Cardiac fibroblast (primary cell): ENCODE measurements around the gene OR4D9.

Source experiments
- DNase-seq, 2 donors: peaks; one replicate each; pipeline versions ENCODE4 v3.0.0 to v3.0.0-alpha.2; 2010; ENCODE audit warnings: low read depth in 2 of 2
- H3K4me3 ChIP-seq, 2 donors: replicated peaks in 1 of 2; 1 replicate in 1 of 2; 2 replicates in 1 of 2; pipeline ENCODE4 v1.5.1; 2011; ENCODE audit warnings: low read depth in 2 of 2, low read length in 2 of 2, mild to moderate bottlenecking in 2 of 2, moderate library complexity in 1 of 2
- TF ChIP-seq, protein P1 (sequence below): IDR thresholded peaks from one replicate; pipeline ENCODE4 v1.5.1; 2011; ENCODE audit warnings: low read depth, mild to moderate bottlenecking, low read length, inconsistent platforms

The OR4D9 gene

DNA sequence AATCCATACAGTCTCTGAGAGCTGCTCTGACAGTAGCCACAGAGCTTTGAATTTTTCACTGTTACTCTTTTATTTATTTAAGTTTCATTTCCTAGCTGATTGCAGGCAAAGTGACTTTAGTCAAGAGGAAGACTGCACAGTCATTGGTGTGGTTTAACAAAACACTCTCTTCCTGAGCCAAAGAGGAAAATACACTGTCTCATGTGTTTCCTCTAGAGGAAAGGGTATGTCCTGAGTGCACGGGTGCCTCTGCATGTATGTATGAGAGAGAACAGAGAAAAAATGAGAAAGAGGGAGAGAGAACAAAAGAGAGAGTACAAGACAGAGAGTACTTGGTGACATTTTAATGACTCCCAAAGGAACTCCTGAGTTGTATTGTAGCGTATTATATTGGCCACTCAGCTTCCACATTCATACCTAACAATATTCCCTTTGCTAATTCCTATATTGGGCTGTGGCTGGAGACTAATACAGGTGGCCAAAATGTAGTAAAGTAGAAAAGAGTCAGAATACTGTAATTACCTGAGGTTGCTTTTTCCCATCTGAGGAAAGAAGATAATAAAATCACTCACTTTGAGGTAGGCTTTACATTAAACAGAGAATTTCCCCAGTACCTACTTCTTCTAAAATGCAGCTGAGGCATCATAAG, at the start of gene OR4D9:
Gene OR4D9 (plus strand): TSS at position 599 of the 649 bp plus-strand sequence. CDS start 3,374 bp downstream, outside the sequence.
- no peak within 1 kb of the TSS for H3K4me3 ChIP-seq
- TF ChIP-seq, protein P1, sequence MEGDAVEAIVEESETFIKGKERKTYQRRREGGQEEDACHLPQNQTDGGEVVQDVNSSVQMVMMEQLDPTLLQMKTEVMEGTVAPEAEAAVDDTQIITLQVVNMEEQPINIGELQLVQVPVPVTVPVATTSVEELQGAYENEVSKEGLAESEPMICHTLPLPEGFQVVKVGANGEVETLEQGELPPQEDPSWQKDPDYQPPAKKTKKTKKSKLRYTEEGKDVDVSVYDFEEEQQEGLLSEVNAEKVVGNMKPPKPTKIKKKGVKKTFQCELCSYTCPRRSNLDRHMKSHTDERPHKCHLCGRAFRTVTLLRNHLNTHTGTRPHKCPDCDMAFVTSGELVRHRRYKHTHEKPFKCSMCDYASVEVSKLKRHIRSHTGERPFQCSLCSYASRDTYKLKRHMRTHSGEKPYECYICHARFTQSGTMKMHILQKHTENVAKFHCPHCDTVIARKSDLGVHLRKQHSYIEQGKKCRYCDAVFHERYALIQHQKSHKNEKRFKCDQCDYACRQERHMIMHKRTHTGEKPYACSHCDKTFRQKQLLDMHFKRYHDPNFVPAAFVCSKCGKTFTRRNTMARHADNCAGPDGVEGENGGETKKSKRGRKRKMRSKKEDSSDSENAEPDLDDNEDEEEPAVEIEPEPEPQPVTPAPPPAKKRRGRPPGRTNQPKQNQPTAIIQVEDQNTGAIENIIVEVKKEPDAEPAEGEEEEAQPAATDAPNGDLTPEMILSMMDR = no peak
- peak; percentile 3 for DNase-seq

DNA sequence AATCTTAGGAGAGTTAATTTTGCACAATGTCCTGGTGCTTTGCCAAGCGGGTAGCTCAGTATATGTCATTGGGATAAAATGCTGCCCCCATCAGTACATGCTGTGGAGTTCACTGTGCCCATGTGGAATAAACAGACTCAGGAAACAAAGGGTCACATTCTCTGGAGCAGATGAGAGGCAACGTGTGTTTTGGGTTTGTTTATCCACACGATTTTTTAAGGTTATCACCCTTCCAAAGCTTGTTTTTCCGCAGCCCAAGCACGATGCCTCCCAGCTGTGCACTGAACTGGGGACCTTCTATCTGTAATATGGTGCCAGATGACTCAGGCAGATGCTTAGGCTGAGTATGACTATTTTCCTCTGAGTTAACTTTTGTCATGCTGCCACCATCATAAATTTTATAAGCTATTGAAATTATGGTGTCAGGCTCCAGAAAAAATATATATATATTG, 48.1 kb upstream of the OR4D9 start:
- TF ChIP-seq, protein P1 = no peak
- peak; percentile 22 to 31 for DNase-seq
- no peak overlapping the region for H3K4me3 ChIP-seq

DNA sequence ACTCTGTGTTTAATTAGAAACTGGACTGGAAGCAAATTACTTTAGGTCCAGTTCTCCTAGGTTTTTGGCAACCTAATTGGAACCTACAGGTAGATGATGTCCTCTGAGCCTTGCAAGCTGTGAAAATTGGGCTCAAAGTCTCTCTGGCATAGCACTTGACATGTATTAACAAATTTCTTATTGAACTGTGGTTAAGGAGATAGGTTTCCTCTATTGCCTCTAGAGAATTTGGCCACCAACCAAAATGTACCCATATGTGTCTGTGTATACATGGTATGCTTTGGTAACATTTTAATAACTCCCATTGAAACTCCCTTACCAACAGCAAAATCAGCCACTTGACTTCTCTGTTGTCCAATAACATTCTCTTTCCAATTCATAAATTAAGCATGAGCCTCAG, 38.3 kb upstream of the OR4D9 start, which contains the start of gene OR4D10:
Gene OR4D10 (plus strand): TSS at position 301 of the 400 bp plus-strand sequence. CDS start 4,115 bp downstream, outside the sequence.
- TF ChIP-seq, protein P1 = no peak
- no peak within 1 kb of the TSS for H3K4me3 ChIP-seq
- no peak for DNase-seq

- TF ChIP-seq, protein P1 = no peak
- no peak overlapping the region for H3K4me3 ChIP-seq
- no peak for DNase-seq
These were observed 36.2 kb upstream of the OR4D9 start for GRCh38 chr11:59475176-59475575.

DNA sequence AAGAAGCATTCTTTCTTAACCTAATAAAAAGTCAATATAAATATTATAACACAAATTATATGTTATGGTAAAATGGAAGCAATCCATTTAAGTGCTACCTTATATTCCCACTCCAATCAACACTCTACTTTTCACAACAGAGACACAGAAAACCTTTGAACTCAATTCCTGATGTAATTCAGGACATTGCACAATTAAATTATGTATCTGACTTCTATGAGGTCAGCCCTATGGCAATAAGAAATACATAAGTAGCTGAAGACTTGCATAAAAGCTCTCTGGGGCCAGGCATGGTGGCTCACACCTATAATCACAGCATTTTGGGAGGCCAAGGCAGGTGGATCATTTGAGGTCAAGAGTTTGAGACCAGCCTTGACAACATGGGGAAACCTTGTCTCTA, 31.4 kb upstream of the OR4D9 start:
- no peak overlapping the region for H3K4me3 ChIP-seq
- TF ChIP-seq, protein P1 = no peak
- no peak for DNase-seq

- no peak overlapping the region for H3K4me3 ChIP-seq
- no peak for DNase-seq
- TF ChIP-seq, protein P1 = no peak
These were observed 31.0 kb upstream of the OR4D9 start for GRCh38 chr11:59480359-59480758.

- H3K4me3 ChIP-seq = no peak overlapping the region
- TF ChIP-seq, protein P1 = no peak
- DNase-seq = no peak
These were observed 9.4 kb upstream of the OR4D9 start for GRCh38 chr11:59501931-59502330.
